H1 (cell line): ENCODE data around the gene DDX19B. TPM values are rescaled to one million over a fixed set of nuclear protein-coding genes. Genes with fewer than 3 reads are reported as not detected.

Experiments used
- KDM5A ChIP-seq: fragments of 200-600 bp; IDR thresholded peaks from 2 replicates; pipeline ENCODE4 v1.7.1; 2012; ENCODE audit warnings: mild to moderate bottlenecking, low read length, inconsistent platforms, mixed read lengths
- SIRT6 ChIP-seq: IDR thresholded peaks from one replicate; pipeline ENCODE4 v1.7.1; 2012; ENCODE audit warnings: low read length, inconsistent platforms
- SIX5 ChIP-seq: IDR thresholded peaks from 2 replicates; pipeline ENCODE4 v1.6.1; 2011; ENCODE audit warnings: mild to moderate bottlenecking, low read depth, low read length
- TEAD4 ChIP-seq: IDR thresholded peaks from 2 replicates; pipeline ENCODE4 v1.6.1; 2012; ENCODE audit warnings: low read depth, low read length, inconsistent platforms, mixed read lengths
- polyA plus RNA-seq, 7 experiments: library from polyadenylated mRNA; depleted of rRNA in 3 of 7; stranded (reverse) in 5 of 7; unstranded in 2 of 7; fragments of >200 nt in 5 of 7; fragments of 200-250 nt in 2 of 7; gene quantifications; 1 replicate in 5 of 7; 2 replicates in 1 of 7; 4 replicates in 1 of 7; pipeline versions ENCODE4 v1.2.1 to v1.2.3, GENCODE V29; 2011 to 2013; ENCODE audit warnings: missing spikeins in 2 of 7, mixed read lengths in 2 of 7
- total RNA-seq: library from RNA; stranded (reverse); fragmentation: NEBNext Ultra II Directional; extraction: Animal tissue kit (Norgen Biotek cat#: 25700); gene quantifications from 2 replicates; pipeline ENCODE4 v1.2.1, GENCODE V29; 2021
- TF ChIP-seq, protein P1 (sequence below): fragments of 300-600 bp; sonication (generic); IDR thresholded peaks from 2 replicates; pipeline ENCODE4 v1.7.1; 2012; ENCODE audit warnings: low read length, moderate library complexity, mild to moderate bottlenecking, inconsistent platforms; ENCODE audit not compliant: insufficient replicate concordance
- TF ChIP-seq, protein P2 (sequence below): IDR thresholded peaks from 2 replicates; pipeline ENCODE4 v1.6.1; 2012; ENCODE audit warnings: inconsistent platforms

DDX19B gene
- total and polyA plus RNA-seq, 2 of the 8 experiments (the other 6 are each of a cell fraction or from before 2014, with no cell fraction given), result 40.5 to 42.7 TPM

DNA sequence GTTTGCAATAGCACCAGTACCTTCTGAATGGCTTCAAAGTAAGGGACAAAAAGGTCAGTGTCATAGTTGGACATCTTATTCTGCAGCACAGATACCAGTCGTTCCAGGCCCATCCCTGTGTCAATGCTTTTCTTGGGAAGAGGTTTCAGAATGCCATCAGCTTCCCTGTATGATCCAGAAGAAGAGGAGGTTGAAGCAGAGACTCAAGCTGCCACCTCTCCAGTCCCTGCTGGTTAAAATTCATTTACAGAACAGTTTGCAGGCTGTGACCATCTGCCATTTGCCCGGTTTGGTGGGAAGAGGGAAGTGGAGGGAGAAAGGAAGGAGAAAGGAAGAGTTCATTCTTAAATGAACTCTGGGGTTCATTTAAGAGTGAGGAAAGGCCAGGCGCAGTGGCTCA is 28.8 kb upstream of the DDX19B start (continued):
- TF ChIP-seq, protein P1, sequence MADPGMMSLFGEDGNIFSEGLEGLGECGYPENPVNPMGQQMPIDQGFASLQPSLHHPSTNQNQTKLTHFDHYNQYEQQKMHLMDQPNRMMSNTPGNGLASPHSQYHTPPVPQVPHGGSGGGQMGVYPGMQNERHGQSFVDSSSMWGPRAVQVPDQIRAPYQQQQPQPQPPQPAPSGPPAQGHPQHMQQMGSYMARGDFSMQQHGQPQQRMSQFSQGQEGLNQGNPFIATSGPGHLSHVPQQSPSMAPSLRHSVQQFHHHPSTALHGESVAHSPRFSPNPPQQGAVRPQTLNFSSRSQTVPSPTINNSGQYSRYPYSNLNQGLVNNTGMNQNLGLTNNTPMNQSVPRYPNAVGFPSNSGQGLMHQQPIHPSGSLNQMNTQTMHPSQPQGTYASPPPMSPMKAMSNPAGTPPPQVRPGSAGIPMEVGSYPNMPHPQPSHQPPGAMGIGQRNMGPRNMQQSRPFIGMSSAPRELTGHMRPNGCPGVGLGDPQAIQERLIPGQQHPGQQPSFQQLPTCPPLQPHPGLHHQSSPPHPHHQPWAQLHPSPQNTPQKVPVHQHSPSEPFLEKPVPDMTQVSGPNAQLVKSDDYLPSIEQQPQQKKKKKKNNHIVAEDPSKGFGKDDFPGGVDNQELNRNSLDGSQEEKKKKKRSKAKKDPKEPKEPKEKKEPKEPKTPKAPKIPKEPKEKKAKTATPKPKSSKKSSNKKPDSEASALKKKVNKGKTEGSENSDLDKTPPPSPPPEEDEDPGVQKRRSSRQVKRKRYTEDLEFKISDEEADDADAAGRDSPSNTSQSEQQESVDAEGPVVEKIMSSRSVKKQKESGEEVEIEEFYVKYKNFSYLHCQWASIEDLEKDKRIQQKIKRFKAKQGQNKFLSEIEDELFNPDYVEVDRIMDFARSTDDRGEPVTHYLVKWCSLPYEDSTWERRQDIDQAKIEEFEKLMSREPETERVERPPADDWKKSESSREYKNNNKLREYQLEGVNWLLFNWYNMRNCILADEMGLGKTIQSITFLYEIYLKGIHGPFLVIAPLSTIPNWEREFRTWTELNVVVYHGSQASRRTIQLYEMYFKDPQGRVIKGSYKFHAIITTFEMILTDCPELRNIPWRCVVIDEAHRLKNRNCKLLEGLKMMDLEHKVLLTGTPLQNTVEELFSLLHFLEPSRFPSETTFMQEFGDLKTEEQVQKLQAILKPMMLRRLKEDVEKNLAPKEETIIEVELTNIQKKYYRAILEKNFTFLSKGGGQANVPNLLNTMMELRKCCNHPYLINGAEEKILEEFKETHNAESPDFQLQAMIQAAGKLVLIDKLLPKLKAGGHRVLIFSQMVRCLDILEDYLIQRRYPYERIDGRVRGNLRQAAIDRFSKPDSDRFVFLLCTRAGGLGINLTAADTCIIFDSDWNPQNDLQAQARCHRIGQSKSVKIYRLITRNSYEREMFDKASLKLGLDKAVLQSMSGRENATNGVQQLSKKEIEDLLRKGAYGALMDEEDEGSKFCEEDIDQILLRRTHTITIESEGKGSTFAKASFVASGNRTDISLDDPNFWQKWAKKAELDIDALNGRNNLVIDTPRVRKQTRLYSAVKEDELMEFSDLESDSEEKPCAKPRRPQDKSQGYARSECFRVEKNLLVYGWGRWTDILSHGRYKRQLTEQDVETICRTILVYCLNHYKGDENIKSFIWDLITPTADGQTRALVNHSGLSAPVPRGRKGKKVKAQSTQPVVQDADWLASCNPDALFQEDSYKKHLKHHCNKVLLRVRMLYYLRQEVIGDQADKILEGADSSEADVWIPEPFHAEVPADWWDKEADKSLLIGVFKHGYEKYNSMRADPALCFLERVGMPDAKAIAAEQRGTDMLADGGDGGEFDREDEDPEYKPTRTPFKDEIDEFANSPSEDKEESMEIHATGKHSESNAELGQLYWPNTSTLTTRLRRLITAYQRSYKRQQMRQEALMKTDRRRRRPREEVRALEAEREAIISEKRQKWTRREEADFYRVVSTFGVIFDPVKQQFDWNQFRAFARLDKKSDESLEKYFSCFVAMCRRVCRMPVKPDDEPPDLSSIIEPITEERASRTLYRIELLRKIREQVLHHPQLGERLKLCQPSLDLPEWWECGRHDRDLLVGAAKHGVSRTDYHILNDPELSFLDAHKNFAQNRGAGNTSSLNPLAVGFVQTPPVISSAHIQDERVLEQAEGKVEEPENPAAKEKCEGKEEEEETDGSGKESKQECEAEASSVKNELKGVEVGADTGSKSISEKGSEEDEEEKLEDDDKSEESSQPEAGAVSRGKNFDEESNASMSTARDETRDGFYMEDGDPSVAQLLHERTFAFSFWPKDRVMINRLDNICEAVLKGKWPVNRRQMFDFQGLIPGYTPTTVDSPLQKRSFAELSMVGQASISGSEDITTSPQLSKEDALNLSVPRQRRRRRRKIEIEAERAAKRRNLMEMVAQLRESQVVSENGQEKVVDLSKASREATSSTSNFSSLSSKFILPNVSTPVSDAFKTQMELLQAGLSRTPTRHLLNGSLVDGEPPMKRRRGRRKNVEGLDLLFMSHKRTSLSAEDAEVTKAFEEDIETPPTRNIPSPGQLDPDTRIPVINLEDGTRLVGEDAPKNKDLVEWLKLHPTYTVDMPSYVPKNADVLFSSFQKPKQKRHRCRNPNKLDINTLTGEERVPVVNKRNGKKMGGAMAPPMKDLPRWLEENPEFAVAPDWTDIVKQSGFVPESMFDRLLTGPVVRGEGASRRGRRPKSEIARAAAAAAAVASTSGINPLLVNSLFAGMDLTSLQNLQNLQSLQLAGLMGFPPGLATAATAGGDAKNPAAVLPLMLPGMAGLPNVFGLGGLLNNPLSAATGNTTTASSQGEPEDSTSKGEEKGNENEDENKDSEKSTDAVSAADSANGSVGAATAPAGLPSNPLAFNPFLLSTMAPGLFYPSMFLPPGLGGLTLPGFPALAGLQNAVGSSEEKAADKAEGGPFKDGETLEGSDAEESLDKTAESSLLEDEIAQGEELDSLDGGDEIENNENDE, result no peak
- TF ChIP-seq, protein P2, sequence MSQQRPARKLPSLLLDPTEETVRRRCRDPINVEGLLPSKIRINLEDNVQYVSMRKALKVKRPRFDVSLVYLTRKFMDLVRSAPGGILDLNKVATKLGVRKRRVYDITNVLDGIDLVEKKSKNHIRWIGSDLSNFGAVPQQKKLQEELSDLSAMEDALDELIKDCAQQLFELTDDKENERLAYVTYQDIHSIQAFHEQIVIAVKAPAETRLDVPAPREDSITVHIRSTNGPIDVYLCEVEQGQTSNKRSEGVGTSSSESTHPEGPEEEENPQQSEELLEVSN, result no peak
- no peak for TF ChIP-seq SIRT6
- no peak for TF ChIP-seq TEAD4
- TF ChIP-seq SIX5, result no peak
- no peak for TF ChIP-seq KDM5A
